ENCODE data around the gene TP63.

The TP63 gene

DNA sequence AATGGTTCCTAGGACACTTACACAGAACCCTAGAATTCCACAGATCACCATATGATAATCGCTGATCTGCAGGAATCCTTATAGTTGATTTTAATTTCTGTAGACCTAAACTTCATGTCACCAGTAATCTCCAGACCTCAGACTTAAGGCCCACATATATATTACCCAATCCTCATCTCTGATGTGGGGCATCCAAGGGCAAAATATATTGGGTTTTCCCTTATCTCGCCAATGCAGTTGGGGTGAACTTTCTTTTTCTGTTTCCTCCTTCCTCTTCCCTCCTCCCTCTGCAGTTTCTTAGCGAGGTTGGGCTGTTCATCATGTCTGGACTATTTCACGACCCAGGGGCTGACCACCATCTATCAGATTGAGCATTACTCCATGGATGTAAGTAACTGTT, 259.3 kb downstream of the TP63 start:
- DNase-seq, result no peak

DNA sequence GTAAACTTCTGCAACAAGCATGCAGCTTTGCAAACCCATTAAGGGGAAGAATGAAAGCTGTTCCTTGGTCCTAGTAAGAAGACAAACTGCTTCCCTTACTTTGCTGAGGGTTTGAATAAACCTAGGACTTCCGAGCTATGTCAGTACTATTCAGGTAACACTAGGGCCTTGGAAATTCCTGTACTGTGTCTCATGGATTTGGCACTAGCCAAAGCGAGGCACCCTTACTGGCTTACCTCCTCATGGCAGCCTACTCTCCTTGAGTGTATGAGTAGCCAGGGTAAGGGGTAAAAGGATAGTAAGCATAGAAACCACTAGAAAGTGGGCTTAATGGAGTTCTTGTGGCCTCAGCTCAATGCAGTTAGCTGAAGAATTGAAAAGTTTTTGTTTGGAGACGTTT, 265.3 kb downstream of the TP63 start:
- DNase-seq, result no peak

DNA sequence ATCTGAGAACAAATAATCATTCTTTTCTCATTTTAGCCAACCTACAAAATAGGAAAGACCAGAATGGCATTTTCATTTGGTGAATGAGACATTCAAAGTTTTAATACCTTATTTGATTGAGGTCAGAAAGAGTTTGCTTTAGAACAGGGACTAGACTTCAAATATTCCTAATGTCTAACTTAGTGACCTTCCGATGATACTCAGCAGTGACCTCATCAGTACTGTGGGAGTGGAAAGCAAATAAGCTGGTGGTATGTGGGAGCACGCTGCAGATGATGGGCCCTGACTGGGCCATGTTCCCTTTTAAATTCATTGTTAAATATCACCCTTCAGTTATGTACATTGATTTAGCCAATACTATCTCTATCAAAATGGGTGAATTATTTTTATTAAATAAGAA, 266.2 kb downstream of the TP63 start:
- no peak for DNase-seq

DNA sequence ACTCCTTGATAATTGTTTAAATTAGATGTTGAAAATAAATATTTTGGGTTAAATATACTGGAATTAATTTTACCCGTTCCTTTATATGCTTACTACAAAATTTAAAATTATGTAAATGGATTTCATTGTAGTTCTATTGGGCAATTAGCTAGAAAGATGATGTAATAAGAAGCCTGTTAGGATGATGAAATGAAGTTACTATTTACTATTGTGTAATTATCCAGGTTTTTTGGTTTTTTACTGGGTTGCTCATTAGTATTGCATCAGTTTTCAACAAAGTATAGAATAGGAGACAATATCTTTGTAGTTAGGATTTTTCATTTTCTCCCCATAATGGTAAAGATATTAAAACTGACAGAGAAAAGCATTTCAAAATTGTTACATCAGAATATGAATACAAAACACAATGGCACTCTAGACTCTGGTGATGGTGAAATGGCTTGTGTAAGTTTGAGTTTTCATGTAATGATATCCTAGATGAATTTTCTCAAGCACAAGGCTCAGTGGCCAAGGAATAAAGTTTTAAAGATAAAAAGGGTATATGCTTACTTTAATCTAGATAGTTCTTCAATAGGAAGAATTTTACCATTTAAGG, 267.5 kb downstream of the TP63 start:
- no peak for DNase-seq

DNA sequence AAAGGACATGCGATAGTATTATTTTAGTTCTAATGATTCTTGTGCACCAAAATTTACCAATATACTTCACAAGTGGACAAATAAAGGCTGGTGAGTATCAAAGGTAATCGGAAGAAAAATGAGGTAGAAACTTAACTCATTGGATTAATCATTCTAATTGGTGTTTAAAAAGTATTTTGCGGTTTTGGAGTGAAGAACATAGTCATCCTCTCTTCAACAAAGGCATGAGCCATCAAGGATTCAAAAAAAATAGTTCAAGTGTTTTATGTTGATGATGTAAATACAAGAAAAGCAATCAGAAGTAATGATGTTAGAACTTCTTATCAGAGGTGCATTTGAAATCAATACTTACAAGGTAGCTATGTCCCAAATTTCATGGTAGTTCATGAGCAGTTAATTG, 268.0 kb downstream of the TP63 start:
- no peak for DNase-seq

DNA sequence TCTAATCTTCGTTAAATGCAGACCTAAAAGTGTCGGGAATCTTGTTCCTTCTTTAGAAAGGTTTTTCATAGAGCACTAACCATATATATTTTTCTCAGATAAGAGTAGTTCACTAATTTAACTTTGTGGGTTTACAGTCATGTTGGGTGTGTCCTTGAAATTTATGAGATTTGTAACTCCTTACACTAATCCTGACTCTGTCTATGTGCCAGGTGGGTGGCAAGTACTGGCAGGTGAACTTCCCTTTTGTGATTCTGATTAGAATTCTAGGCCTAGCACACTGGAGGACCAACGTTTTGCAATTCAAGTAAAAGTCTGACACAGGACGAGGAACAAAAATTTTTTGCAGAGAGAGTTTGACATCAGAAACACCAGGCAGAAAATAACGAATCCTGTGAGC, 269.4 kb downstream of the TP63 start:
- no peak for DNase-seq

DNA sequence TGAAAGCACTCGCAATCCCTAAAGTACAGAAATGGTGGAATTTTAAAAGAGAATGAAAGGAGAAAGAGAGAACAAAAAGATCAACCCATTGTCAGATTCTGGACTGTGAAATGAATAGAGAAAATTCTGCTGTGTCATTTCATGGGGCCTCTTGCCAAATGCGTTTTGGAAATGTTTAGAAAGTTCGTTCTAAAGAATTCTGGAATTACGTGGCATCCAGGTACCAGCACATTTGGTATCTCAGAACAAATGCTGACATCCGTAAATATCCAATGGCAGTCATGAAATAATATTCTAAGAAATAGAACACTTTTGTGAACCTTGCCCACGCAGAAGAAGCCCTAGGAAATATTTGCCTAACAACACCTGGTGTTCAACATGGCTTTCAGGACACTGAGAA, 270.3 kb downstream of the TP63 start:
- no peak for DNase-seq

DNA sequence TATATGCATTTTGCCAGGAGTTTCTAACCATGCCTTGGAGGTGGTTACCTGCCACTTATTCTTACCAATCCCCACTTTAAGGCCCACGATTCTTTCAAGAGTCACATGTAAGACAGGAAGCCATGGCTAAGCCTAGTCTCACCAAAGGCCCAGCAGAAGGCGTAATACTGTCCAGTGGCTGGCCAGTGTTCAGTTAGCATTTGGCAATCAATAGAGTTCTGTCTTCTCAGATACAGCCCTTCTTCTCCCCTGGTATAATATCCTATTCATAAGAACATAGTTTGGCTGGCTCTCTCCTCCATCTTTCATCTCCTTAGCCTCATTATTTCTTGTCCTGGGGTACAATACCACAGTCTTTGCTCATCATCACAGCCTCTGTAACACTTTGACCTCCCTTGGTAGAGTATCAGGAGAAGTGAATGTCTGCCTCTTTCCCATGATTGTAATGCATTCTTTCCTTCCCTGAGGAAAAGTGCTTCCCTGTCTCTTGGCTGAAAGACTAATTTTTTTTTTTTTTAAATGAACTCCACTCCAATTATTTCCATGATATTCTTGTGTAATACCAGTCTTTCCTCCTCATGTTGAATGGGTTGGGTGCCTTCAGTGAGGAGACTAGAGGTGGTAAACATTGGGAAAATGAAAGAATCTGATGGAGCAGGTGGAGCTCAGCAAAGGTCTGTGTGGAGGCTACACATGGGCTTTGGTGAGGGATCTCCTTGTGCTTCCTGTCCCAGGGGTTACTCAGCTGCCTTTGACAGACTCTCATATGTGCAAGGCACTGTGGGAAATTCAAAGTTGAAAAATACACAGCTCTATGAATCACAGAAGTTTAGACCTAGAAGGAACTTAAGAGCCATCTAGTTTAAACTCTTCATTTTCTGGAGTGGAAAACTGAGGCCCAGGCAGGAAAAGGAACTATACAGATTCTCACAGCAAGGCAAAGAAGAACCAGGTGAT, 271.3 kb downstream of the TP63 start:
- no peak for DNase-seq

DNA sequence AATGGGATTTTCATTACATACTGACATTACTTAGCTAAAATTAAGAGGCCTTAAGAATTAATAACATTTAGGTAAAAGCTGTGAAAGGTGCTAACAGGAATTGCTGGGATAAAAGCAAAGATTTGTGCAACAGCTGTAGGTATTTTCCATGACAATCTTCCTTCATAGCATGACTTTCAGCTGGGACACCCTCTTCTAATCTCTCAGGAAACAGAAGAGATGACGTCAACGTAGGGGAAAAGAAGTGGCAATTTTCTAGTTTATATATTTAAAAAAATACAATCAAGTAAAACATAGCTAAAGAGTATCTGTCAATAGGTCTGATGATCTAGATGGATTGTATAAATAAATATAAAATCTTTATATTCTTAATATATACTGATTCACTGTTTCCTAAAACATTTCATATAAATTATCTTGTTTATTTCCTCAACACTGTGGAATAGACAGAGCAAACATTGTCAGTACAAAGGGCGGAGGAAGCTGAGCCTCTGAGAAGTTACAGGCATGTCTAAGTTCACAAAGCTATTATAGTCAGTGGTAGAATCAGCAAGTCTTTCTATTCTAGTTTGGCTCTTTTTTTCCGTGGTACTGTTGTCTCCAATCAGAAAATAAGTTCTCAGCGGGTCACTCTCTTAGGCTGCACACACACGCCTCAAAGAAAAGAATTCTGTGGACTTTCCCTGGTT, 272.5 kb downstream of the TP63 start:
- DNase-seq, result no peak

DNA sequence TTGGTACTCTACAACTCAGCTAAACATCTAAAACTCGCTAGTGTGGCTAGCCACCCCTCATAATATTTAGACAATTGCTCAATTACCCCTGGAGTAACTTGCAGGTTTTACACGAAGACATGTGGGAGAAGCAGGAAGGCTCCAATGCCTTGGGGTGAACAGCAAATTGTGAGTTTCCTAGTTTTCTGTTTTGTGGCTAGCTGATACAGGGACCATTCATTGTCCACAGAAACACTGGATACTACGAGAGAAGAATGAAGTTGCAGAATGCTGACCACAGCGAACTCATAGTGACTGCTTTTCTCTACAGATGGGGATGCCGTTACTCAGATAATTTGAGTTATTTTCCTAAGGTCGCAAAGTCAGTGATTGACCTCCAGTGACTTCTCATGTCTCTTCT, 276.6 kb downstream of the TP63 start:
- DNase-seq, result no peak

DNA sequence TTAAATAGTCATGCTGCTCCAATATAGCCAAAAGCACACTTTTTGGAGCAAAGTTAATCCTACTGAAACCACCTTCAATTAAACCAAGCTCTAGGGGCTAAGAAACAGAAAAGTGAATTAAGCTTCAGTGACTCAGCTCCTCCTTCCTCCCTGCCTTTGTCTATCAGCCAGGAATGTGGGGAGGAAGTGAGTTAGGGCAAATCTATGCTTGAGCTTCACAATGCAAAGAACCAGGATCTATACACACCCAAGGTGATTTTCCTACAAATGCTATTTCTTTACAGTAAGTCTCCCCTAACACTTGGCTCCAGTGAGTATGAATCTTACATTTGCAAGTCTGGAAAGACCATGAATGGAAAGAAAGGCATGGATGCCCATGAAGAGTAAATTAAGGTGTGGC, 277.5 kb downstream of the TP63 start:
- no peak for DNase-seq

DNA sequence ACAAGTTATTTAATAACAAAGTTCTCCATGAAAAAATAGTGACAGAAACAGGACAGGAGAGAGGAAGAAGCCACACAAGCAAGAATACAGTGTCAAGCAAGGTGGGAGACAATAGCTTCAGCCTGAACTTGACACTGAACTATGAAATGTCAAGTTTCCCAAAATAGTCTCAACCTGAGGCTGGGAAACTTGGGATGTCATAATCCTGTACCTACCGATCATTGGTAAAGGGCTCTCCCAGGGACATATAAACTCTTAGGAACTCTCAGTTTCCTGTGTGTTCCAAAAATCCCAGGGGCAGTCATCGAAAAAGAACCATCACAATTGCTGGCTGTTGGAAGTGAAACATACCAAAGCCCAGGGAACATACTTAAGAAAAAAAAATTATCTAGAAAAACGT, 277.9 kb downstream of the TP63 start:
- DNase-seq, result no peak

DNA sequence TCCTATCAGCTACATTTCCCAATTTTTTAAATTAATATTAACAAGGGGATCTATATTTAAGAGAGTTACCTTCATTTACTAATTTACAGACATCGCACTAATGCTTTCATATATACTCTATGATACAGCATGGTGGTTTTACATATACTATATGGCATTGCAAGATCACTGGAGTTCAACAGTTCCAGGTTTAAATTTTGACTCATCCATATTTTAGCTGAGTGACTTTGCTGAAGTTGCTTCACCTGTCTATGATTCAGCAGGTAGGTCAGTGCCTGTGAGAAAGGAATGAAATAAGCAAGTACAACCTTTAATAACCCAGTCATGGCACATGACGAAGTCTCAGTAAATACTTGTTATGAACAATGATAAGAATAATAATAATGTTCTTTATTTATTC, 278.4 kb downstream of the TP63 start:
- no peak for DNase-seq

DNA sequence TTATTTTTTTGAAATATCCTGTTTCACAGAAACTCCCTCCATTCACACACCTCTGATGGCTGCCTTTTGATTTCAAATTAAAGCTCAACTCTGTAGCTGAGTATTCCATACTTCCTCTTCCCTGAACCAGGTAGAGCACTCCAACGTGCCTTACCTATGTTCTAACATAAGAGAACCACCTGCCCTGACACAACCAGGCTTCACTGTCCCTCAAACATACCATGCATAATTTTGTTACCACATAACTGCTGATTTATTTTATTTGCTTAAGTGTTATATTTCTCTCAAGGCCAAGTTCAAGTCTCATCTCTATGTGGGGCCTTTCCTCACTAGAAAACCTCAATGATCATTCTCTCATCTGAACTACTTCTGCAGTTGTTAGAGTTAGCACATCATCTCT, 279.8 kb downstream of the TP63 start:
- no peak for DNase-seq

DNA sequence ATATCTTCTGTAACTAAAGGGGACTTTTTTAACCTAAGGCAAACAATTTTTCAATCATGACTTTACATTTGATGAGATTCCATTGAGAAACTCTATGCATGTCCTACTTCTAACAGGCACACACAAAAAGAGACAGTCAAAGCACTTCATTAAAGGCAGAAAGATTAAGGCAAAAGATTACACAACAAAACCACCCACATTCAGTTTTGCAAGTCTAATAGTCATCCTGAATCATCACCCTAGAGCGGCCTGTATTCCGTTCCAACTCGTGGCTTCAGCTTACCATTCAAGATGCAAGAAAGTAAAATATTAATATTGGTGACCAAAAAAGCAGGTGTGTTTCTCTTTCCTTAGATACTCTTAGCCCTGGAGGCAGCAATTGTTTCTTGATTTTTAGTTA, 283.6 kb downstream of the TP63 start:
- peak; percentile 31 for DNase-seq

DNA sequence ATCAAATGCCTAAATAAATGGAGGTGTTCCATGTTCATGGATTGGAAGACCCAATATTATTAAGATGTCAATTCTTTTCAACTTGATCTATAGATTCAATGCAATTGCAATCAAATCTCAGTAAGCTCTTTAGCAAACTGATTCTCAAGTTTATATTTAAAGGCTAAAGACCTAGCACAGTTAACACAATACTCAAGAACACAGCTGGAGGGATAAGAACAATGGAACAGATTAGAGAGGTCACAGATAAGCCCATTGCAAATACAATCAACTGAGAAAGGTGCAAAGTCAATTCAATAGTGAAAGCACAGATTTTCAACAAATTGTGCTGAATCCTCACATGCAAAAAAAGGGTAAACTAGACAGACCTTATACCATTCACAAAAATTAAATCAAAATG, 290.6 kb downstream of the TP63 start:
- no peak for DNase-seq

DNA sequence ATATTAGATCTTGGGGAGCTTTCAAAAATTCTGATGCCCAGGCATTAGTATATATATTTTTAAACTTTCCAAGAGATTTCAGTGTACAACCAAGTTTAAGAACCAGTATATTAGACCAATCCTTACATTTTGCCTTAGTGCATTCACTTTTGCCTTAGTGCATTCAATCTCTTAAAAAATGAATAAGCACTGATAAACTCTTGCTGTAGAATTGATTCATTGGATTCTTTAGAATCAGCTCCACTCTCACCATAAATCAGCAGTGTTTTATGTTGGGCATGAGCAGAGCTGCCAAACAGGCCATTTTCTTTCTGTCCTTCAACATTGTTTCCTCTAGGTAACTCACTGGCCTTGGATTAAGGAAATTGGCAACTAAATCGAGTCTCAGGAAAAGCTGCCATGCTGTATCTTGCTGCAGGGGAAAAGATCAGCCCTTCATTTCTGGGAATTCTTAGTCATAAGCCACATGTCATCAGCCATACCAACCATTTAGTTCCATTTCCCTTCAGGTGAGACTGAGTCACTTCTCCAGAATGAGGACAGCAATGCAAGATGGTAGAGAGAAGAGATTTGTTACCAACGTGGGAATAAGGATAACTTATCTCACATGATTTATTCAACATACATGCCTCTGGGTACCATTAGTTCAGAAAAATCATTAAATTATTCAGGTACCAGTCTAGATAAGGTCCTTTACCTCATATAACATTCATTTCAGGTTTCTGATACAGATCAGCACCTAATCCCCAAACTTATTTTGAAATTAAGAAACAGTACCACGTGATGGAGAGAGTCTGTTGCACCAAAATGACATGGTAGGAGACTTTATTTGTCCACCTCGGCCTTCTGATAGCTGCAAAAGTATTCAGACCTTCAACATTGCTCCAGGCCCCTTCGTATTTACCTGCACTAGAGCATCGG, 297.0 kb downstream of the TP63 start:
- DNase-seq, result peak; percentile 56

DNA sequence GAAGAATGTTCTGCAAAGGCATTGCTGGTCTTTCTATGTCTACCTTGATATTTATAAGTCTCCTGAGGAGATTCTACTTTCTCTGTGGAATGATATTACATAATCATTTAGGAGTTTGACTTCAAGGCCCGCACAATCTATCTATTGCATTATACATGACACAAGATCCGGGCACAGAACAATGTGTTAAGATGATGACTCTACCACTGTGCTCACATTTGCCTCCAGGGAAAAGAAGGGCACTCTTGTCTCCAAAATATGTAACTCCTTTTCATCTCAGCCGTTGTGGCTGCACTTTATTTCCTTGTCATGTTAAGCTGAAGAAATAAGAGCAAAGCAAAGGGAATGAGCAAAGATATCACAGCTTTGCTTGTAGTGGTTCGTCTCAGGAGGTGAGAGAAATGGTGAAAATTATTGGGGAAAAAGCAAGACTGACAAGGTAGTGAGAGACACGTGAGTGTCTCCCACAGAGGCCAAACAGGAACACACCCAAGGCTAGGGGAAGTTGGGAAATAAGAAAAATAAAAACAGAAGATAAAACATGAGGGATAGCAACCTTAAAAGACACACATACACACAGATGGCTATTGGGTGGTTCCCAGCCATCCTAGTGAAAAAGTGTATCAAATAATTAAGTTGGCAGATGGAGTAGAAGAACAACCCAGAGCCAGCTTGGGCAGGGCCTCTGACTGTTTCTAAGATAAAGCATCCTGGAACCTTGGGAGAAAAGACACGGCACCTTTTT, 305.2 kb downstream of the TP63 start:
- DNase-seq, result no peak

DNA sequence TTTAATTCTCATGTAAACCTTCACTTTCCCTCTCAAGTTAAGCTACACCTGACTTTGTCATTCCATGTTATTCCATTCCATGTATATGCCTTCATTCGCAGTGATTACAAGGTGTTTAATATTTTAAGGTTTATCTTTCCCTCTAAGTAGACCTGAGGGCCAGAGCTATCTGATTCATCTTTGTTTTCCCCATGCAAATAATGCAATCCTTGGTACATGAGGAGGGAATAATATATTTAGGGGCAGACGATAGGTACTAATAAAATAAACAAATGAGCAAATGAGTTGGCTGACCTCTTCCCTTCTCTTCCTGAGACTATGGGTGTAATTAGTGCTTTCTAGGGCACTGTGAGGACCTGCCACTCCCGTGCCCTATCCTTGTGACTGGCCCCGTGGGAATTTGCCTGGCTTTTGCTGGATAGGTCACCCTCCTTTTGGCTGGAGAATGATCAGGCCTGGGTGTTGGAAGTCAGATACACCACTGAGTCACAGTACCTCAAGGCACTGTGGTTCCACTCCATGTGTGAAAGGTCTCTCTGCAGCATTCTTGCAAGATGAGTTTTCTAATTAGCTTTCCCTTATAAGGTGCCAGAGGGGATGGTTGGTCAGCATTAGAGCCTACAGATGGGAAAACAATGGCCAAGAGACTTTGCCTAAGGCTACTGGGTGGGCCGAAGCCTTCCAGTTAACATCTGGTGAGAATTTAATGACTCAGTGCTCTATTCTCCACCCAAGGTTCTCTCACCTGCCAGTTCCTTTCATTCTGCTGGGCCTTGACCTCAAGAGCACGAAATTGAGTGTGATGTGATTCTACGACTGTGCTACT, 306.3 kb downstream of the TP63 start:
- DNase-seq, result no peak

DNA sequence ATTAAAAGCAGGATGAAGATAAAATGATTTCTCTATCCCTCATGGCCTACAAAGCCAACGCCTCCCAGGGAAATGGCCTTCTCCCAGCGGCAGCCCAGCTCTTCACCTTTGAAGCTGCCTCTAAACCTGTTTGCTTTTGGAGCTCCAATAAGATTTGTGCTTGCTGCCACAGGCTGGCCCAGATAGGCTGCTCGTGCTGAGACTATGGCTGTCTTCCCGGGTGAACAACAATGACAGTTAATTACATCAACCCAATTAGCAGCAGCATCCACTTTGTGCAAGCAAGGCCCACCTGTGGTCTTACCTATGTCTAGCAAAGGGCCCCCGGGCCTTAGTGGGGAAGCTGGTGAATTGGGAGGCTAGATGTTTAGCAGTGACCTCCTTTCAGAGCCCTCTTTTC, 309.9 kb downstream of the TP63 start:
- DNase-seq, result no peak

DNA sequence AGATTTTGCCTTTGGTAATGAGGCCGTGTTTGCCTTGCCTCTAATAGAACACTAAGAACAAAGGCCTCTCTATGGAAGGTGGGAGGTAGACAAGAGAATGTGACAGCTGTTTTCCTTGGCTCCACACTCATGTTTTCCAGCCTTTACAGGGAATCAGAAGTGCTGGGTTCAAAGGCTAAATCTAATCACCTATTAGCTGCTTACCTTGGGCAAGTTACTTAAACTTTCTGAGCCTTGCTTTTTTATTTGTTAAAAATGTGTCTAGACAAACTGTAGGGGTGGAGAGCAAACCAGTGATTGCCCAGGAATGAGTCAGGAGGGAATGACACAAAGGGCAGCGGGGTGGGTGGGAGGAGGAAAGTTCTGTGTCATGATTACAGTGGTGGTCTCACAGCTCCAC, 310.5 kb downstream of the TP63 start:
- no peak for DNase-seq

Data from activated CD4-positive, alpha-beta T cell treated with anti-CD3 and anti-CD28 coated beads, Interleukin-10, Interleukin-2, amounts not matched to agents 100 ng/mL and 50 ng/mL, durations not matched to agents 16 hours and 8 hours (primary cell).